ENCODE results near the gene KLHL7. TPM values are rescaled to one million over a fixed set of nuclear protein-coding genes. Genes with fewer than 3 reads are reported as not detected.

The KLHL7 gene
- total and polyA plus RNA-seq, 2 donors (not counting 3 experiments of a cell fraction or from before 2014, with no cell fraction given): 21.3 to 32.1 TPM

DNA sequence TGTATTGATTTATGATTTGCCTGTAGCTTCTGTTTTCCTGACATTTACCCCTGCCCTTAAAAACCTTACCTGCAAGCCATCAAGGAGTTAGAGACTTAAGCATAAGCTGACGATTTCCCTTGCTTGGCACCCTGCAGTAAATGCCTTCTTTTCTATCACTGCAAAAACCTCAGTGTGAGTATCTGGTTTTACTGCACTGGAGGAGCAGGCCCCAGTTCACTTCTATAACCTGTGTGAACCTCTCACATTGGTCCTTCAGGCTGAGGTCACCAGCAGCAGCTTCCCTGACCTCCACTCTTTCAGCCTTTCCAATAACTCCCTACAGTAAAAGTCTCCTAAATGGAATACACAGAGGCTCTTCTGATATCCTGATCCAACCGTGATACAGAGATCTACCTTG, 106.8 kb downstream of the KLHL7 start:
- H3K9me1 ChIP-seq (replicated peaks; ENCODE audit: control insufficient read depth, extremely low read depth, insufficient read depth, low read length): no peaks in the 10 kb centered on the region
- intact Hi-C loops (cut with micrococcal nuclease): no loop called here
- no peaks in the 10 kb centered on the region for H3K36me3 ChIP-seq (ENCODE audit: control insufficient read depth in 2 of 2, extremely low read depth in 1 of 2, insufficient read depth in 2 of 2, low read length in 2 of 2)
- no peaks in the 10 kb centered on the region for H3K4me1 ChIP-seq (ENCODE audit: control insufficient read depth, extremely low read depth, insufficient read depth, low read length)
- ChIA-PET POLR2A (no interaction called here), CTCF (no interaction called here)
- H2AFZ ChIP-seq (ENCODE audit: low read depth, low read length): no peak overlapping the region
- H3K27me3 ChIP-seq (ENCODE audit: control insufficient read depth in 2 of 2, insufficient read depth in 2 of 2, low read length in 2 of 2): peaks cover 4 to 5% of the 10 kb centered on the region in 2 experiments
- TF ChIP-seq POLR2A (IDR thresholded peaks at IDR 0.05; ENCODE audit: low read depth, low read length): no peak
- TF ChIP-seq, protein P1, sequence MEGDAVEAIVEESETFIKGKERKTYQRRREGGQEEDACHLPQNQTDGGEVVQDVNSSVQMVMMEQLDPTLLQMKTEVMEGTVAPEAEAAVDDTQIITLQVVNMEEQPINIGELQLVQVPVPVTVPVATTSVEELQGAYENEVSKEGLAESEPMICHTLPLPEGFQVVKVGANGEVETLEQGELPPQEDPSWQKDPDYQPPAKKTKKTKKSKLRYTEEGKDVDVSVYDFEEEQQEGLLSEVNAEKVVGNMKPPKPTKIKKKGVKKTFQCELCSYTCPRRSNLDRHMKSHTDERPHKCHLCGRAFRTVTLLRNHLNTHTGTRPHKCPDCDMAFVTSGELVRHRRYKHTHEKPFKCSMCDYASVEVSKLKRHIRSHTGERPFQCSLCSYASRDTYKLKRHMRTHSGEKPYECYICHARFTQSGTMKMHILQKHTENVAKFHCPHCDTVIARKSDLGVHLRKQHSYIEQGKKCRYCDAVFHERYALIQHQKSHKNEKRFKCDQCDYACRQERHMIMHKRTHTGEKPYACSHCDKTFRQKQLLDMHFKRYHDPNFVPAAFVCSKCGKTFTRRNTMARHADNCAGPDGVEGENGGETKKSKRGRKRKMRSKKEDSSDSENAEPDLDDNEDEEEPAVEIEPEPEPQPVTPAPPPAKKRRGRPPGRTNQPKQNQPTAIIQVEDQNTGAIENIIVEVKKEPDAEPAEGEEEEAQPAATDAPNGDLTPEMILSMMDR (IDR thresholded peaks at IDR 0.05; ENCODE audit: extremely low read depth in 1 of 2, insufficient read depth in 1 of 2, low read depth in 1 of 2, low read length in 2 of 2): no peak
- no peak for TF ChIP-seq MYC (IDR thresholded peaks at IDR 0.05; ENCODE audit: low read depth, low read length)
- TF ChIP-seq POLR2AphosphoS5 (IDR thresholded peaks at IDR 0.05; ENCODE audit: insufficient read depth, low read depth, low read length): no peak
- no peak for TF ChIP-seq JUN (IDR thresholded peaks at IDR 0.05; ENCODE audit: borderline replicate concordance, insufficient read depth, insufficient read length, low read depth)
- no peak for TF ChIP-seq EZH2 (IDR thresholded peaks at IDR 0.05; ENCODE audit: borderline replicate concordance, low read depth, low read length, severe bottlenecking)
- no peak for TF ChIP-seq FOS (IDR thresholded peaks at IDR 0.05; ENCODE audit: borderline replicate concordance, insufficient read depth, low read length)
- TF ChIP-seq, protein P2, sequence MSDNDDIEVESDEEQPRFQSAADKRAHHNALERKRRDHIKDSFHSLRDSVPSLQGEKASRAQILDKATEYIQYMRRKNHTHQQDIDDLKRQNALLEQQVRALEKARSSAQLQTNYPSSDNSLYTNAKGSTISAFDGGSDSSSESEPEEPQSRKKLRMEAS (IDR thresholded peaks at IDR 0.05; ENCODE audit: insufficient read depth, insufficient read length): no peak
- TF ChIP-seq GATA2 (IDR thresholded peaks at IDR 0.05; ENCODE audit: insufficient read depth, insufficient read length, low read depth, low read length): no peak
- no peak overlapping the region for H3K4me2 ChIP-seq (ENCODE audit: insufficient read depth, low read length)
- H3K9ac ChIP-seq (replicated peaks; ENCODE audit: extremely low read depth, insufficient read depth, low read length): no peak overlapping the region
- DNase-seq (ENCODE audit: low read depth, low spot score) (no peak), FAIRE-seq (no peak)
- H3K79me2 ChIP-seq (ENCODE audit: control insufficient read depth, insufficient read depth, low read length): no peaks in the 10 kb centered on the region
- no TSS peak for BruUV-seq (replicated peaks)
- no peaks in the 10 kb centered on the region for H3K9me3 ChIP-seq (replicated peaks; ENCODE audit: control insufficient read depth, insufficient read depth, low read length)
- H3K4me3 ChIP-seq (replicated peaks in 1 of 3; ENCODE audit: insufficient read depth in 1 of 3, low read depth in 1 of 3, low read length in 3 of 3): no peak overlapping the region
- dilution Hi-C loops (cut with MboI; ENCODE audit: extremely low pct_ligation_motif_present, low sequenced_read_pairs): no loop called here
- H3K27ac ChIP-seq (ENCODE audit: insufficient read depth, low read depth, low read length): no peak overlapping the region
- no peaks in the 10 kb centered on the region for H4K20me1 ChIP-seq (replicated peaks; ENCODE audit: control insufficient read depth, extremely low read depth, insufficient read depth, low read length)
